GM19467 (cell line): ENCODE data around the gene KRT3.

ENCODE experiments used
- ATAC-seq: cut with Tn5 transposase; IDR thresholded peaks from one replicate; pipeline ENCODE4 v1.9.1; 2021; ENCODE audit warnings: mild to moderate bottlenecking, moderate library complexity; ENCODE audit not compliant: unreplicated experiment

The KRT3 gene

DNA sequence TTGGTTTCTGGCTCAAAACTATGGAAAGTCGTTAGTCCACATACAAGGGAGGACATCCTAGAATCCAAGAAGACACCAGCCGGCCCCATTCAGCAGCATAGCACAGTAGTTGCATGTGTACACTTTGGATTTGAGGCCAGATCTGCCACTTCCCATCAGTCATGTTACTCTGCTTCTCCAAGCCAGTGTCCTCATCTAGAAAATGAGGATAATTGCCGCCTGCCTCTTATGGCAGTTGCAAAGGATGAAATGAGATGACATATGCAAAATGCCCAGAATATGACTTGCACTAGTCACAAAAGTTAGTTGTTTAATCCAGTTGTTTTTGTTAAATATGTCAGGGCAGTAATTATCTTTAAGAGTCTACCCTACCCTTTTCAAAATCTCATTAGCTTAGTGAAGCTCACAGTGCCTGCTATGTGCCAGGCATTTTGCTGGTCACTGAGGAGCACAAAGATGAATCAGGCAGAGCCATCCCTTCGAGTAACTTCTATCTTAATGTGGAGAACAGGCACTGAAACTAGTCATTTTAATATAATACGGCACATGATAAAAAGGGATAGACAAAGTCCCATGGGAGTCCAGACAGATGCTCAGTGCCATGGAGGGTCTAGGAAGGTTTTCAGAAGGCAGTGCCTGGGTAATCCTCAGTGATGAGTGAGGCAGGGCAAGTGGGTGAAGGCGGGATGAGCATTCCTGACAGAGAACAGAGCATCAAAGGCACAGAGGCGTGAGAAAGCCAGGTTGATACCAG, 12.2 kb downstream of the KRT3 start:
- no peak for ATAC-seq

DNA sequence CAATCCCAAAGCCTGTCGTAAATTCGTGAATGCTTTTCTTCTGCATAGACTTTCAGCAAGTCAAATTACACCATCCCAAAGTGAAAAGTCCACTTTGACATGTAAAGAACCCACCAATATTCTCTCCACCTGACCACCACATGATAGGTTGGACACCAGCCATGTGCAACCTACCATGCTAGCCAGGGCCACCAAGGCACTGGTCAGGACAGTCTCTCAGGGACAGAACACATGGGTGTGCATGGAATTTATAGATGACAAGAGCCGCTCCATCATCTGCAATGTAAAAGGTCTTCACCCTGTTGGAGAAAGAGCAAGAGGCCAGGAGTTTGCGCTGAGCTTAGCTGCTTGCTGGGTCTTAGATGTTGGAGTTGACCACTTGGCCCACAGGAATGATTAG, 13.4 kb downstream of the KRT3 start:
- ATAC-seq = no peak

DNA sequence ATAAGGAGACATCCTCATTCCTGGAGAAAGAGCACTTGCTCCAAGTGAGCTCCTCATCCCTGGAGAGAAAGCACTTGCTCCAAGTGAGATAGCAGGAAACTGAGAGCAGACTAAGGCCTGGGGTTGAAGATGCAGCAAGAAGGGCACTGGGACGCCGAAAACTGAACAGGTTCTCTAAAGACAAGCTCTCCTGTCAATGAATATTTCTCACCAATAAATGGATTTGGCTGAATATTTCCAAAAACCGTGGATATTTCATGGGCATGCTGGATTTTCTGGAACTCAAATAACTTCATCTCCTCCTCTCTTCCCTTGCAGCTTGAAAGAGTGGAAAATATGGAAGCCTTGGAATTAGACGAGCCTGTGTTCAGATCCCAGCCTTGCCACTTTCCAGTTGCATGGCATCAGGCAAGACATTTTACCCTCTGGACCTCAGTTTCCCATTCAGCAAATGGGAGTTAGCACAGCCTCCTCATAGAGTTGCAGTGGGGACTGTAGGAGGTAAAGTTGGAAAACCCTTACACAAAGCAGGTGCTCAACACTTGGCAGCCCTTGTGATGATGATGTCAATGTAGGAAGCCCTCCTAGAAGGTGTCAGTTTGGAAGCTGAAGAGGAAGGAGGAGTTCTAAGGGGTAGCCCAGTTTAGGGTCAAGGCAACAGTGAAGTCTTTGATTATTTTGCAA, 14.4 kb downstream of the KRT3 start:
- no peak for ATAC-seq

DNA sequence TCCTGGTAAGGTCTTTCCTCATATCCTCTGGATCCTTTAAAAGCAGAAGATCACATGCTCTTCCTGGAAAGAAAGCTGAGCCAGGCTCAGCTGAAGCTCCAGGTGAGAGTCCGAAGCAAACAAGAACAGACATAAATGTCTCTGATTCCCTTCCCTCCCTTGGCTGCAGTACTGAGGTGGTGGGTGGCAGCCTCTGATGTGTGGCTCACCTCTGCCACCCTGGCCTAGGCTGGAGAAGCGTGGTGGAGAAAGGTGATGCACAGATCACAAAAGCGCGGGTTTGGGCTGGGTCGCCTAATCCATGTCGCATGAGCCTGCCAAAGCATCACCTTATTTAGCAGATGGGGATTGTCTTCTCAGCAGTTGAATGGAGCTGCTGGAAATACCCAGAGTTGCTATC, 16.0 kb downstream of the KRT3 start:
- ATAC-seq = no peak

DNA sequence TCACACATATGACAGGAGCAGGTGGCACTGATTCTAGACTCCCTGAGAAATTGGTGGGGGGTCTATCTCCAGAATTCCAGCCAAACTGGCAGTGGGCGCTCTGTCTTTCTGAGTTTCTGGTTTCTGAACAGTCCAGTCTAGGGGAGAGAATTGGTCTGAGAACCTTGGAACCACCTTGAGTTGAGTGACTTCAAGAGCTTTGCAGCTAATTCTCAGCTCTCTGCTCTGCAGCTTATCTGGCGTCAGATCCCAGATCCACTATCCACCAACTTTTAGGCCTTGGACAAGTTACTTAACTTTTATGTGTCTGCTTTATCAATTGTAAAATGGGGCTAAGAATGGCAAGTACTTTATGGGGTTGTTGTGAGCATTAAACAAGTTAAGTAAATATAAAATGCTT, 17.1 kb downstream of the KRT3 start:
- no peak for ATAC-seq

DNA sequence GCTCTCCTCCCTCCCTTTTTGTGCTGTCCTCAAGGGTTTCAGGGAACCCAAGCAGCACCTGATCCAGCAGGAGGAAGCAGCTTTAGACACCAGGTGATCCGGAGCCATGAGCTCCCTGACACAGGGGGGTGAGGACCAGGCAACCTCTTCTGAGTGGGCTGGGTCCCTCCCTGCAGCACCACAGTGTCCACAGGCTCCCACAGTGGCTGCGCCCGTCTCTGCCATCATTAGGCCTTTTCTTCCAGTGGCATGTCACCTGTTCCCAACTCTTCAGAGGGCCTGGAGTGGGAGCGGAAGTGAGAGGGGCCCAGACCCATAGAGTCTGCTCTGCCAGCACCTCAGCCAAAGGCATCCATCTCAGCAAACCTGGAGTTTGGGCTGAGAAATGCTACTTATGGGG, 18.4 kb downstream of the KRT3 start:
- no peak for ATAC-seq

DNA sequence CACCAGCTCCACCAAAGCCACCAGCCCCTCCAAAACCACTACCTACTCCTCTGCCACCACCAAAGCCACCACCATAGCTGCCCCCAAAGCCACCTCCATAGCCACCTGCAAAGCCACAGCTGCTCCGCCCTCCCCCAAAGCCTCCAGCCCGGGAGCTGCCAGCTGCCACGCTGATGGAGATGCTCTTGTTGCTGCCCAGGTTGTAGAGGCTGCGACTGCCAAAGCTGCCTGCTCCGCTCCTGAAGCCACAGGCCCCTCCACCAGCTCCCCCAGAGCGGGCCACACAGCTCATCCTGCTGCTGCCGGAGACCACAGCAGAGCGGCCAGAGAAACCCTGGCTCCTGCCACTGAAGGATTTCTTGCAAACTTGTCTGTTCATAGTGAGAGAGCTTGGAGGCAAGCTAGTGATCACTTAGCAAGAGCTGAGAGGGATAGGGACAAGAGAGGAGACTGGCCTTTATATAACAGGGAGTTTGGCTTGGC, 19.0 kb downstream of the KRT3 start, which contains the start of gene KRT76:
Gene KRT76, minus strand, starts transcription at position 433 of the 483 bp plus-strand sequence. Its CDS starts 54 bp downstream, at position 379.
- ATAC-seq = no peak

DNA sequence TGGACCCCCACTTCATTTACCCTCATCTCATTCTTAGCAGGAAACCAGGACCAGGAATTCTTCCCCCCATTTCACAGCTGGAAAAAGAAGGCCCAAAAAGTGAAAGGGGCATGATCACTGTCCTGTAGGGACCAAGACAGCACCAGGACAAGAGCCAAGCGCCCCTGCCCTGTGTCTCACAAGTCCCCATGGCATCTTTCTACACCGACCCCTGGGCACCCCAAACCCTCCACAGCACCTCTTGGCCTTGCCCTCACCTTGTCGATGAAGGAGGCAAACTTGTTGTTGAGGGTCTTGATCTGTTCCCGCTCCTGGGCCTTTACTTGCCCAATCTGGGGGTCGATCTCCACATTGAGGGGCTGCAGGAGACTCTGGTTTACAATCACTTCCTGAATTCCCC, 19.5 kb downstream of the KRT3 start:
- ATAC-seq = no peak

DNA sequence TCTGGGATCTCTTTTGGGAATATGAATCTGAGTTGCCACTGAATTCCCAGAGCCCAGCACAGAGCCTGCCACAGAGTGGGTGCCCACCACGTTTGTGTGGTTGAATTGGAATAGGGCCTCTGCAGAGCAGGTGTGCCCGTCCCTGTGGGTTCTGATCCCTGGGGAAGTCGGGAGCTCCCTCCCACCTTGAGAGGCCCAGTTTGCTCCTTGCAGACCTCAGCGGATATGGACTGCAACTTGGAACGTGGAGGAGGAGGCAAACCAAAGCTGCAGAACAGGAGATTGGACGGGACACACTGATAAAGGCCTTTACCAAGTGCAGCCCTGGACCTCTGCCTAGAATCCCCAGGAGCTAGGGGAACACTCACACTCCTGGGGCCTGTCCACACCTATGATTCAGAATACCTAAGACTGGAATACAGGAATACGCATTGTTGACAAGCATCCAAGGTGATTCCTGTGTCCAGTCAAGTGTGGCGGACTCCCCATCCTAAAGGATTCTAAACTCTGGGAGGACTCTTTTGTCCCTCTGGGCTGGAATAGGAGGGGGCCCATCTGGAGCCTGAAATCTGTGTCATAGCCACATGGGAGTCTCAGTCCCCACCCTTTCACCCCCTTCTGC, 21.2 kb downstream of the KRT3 start:
- no peak for ATAC-seq

DNA sequence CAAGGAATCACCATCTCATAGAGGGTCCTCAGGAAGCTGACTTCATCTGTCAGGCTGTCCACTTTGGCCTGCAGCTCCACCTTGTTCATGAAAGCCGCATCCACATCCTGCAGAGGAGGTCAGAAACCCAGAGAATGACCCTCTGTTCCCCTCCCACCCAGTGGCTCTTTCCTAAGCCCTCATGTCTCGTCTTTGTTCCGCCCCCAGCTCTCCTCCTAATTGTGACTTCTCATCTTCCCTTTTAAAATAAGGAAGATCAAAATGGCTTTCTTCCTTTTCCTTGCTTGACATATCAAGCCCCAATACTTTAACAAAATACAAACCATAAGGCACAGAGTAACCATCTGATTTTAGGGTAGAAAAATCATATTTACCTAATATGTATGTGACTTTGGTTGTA, 23.1 kb downstream of the KRT3 start:
- no peak for ATAC-seq

DNA sequence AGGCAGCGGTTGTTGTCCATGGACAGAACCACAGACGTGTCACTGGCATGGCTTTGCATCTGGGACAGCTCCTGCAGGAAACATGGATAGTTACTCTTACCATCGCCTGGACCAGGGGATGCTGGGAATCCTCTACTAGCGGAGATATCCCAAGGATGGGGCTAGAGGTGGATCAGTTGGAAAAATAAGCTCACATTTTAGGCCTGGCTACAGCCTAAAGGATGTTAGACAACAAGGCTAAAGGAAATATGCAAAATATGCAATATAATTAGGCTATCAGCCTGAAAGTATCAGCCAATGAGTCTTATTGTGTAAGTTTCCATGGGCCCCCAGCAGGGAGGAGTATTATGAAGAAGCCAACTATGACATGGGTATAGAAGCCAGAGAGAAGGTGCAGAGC, 23.7 kb downstream of the KRT3 start:
- no peak for ATAC-seq

DNA sequence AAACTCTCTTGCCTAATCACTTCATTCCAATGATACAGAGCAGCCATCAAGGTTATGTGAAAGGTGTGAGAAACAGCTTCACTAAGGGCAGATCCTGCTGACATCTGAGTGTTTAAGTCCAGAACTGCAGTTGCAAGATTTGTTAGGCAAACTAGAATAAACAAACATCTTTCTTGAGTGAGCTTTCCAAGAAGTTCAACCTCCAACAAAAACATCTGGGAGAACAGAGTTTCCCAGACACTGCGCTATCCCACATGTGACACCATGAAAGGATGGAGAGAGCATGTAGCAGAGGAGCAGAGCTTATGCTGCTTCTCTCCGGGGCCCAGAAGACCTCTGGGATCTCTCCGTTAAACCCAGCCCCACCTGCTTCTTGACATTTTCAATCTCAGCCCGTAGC, 24.4 kb downstream of the KRT3 start:
- no peak for ATAC-seq

DNA sequence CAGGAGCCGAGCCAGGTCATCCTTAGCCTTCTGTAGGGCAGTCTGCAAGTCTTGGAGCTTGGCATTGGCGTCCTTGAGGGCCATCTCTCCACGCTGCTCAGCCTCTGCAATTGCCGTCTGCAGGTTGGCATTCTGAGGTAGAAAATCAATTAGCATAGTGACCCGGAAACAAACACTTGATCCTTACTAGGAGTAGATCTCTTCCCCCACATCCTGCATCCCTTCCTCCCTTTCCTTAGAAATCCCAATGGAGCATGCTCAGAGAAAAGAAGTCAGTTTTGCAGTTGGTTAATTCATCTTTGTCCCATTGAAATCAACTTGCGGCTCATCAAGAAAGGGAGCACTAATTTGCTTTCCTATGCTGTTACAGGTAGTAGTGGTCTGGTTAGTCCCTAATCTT, 24.8 kb downstream of the KRT3 start:
- no peak for ATAC-seq

DNA sequence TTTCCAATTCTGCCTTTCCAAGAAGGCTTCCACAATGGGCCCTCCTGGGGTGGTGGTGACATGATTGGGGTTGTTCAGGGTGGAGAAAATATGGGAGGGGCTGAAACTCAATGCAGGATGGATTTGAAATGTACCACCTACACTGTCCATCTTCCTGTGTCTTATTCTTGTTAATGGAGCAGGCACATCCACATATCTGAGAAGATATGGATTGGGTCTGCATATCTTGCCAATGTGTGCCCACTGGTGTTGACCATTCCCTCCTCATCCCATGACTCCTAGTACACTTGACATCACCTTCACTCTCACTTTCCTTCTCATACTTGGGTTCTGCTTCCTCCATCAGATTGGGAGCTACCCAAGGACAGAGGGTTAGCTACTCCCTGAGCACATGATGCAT, 26.0 kb downstream of the KRT3 start:
- no peak for ATAC-seq

DNA sequence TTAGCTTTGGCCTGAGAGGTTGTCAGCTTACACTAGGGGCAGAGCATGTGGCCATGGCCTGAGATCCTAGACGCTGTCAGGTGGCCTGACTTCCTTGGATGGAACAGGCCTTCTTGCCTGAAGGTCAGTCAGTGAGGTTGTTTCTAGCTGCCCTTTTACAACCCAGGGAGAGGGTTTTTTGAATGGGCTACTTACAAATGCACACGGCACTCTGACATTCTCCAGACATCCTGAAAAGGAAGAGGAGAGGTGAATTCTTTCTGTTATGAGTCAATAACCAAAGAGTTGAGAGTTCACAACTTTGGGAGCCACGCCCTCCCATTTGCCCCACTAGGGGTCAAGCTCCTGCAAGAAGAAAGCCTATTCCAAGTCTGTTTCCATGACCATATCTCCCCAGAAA, 26.6 kb downstream of the KRT3 start:
- no peak for ATAC-seq

DNA sequence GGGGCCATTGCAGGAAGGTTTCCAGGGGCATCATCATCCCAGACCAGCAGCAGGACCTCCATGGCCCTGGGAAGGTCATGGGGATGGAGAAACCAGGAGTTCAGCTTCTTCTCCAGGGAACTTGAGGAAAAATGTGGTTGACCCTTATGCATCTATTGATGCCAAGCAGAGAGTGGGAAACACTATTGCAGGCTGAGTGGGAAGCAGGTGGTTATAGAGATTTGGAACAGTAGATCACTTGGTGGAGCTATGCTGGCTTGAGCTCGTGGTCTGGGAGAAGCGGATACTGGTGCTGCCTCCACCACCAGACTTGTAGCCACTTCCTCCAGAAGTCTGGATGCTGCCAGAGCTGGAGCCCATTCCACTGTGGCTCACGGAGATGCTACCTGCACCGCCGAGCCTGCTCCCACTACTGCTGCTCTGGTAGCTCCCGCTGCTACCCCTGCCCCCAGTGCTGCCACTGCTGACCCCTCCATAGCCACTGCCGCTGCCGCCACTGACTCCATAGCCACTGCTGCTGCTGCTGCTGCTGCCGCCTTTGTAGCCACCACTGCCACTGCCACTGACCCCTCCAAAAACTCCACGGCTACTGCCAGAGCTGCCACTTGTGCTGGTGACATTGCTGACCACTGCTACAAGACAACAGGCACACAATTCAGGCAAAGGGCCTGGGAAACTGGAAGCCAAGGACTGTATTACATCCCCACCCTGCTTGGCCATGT, 27.3 kb downstream of the KRT3 start:
- ATAC-seq = no peak

DNA sequence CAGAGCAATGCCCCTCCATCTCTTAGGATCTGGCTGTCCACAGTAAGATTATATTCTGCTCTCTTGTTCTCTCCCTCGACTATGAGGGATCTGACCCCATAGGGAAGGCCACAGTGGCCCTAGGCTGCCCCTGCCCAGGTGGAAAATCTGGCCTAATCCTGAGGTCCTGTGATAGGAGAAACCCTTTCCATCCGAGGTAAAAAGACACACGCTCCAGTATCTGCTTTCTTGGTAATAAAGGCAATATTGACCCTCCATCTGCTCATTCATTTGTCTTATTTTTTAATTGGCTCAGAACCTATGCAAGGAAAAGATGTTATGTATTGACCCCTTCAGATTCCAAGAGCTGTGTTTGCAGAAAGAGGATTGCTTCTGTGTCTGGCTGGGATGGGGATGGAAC, 28.5 kb downstream of the KRT3 start:
- no peak for ATAC-seq

DNA sequence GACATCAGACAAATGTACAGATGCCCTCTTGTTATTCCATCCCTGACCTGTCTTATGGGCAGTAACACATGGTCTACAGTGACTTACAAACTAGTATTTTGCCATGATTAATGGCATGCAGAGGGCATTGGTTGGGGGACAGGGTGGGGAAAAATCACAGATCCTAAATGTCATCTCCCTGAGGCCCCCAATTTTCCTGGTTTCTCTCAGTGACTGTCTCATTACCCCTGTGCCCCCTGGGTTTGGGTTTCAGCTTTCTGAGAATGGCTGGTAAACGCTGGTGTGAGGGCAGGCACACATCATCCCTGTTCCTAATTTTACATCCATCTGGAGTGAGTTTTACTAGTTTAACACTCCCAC, 28.9 kb downstream of the KRT3 start:
- no peak for ATAC-seq

DNA sequence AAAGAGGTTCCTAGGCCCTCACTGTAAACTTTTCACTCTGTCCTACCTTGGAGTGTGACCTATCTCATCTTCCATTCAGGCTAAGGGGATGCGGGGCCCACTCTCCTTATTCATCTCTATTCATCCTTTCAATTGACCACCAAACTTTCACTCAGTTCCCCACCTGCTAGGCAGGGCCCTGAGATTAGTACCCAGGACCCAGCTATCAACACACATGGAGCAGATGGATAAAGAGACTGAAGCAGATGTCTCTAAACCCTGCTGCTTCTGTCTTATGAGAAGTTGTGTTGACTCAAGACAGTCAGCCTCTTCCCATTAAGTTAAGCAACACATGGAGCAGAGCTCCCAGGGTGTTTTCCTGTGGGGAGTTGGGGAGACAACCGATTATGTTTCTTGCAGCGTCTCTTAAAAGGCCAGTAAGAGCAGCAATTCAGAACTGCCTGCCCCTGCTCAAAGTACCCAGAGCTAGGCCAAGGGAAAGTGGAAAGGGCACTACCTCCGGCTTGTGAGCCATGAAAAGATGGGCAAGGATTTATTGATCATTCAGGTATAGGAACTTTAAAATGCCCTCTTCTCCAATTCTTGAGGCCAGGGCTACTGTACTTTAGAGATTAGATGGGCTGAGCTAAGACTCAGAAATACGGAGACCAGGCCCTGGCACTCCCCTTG, 29.4 kb downstream of the KRT3 start:
- ATAC-seq = no peak

DNA sequence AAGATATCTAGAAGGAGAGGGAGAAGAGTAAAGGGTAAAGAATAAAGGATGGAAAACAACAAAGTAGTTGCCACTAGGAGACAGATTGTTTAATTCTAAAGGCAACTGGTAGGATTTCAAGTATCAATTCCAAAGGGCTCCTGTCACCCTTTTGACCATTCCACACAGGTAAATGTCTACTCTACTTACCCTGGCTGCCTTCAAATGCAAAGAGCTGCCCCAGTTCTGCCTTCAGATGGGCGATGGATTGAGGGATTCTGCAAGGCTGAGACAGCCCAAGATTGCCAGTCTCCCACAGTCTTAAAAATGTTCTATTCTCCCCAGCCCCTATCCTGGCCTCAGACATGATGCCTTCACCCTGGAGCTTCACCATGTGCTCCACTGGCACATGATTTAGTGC, 30.2 kb downstream of the KRT3 start:
- no peak for ATAC-seq

DNA sequence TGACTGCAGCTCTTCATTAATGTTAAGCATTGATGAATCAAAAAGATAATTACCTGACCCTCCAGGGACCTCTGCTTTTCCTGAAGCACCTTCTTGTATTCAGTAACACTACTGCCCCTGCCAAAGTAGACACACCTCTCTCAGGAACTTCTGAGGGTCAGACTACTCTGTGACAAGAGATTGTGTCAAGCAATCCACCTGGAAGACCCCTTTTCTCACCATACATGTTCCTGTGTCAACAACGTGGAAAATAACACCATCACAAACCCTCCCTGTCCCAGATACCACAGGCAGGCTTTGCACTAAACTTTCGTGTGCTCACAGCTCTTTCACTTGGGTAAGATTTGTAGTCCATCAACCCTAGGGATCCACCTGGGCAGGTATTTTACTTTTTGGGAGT, 31.9 kb downstream of the KRT3 start:
- ATAC-seq = no peak
